Endothelial cell of umbilical vein (primary cell): ENCODE results near the gene UBE2G1. TPM values are rescaled to one million over a fixed set of nuclear protein-coding genes. Genes with fewer than 3 reads are reported as not detected.

Source experiments
- BruUV-seq: library from RNA; stranded (reverse); fragments of 400-500 nt; replicated peaks from 2 replicates; lab custom pipeline; 2021; lab: Mats Ljungman, UMichigan
- CTCF ChIA-PET: fragments of 300-600, 350-600 bp; sonication (Branson Sonifier 250); formaldehyde crosslinking; loops from one replicate; lab custom pipeline; 2021; ENCODE audit warnings: antibody characterized with exemption, inconsistent platforms; lab: Charles Lee
- POLR2A ChIA-PET: fragments of 300-600, 350-600 bp; sonication (Branson Sonifier 250); formaldehyde crosslinking; loops from one replicate; lab custom pipeline; 2021; ENCODE audit warnings: antibody characterized with exemption, inconsistent platforms; lab: Charles Lee
- DNase-seq: peaks from one replicate; pipeline ENCODE4 v3.0.0-alpha.2; 2011; ENCODE audit warnings: low read depth, low spot score
- FAIRE-seq: peaks from 2 replicates; lab custom pipeline; 2011; peaks lifted over from hg19 to GRCh38; lab: Jason Lieb, UNC
- H2AFZ ChIP-seq: 2 replicates; pipeline ENCODE4 v1.6.0; 2012; ENCODE audit warnings: low read depth, low read length, control low read depth, inconsistent platforms
- H3K27ac ChIP-seq: 2 replicates; pipeline ENCODE4 v1.5.1; 2011; ENCODE audit warnings: low read depth, mild to moderate bottlenecking, control low read depth, low read length, moderate library complexity; ENCODE audit not compliant: insufficient read depth
- H3K27me3 ChIP-seq, 2 experiments: 2 replicates each; pipeline versions ENCODE4 v1.6.0 to v1.6.1; 2011; ENCODE audit warnings: low read length in 2 of 2, mixed read lengths in 1 of 2; ENCODE audit not compliant: control insufficient read depth in 2 of 2, insufficient read depth in 2 of 2
- H3K36me3 ChIP-seq, 2 experiments: 2 replicates in 1 of 2; 3 replicates in 1 of 2; pipeline ENCODE4 v1.5.1; 2011; ENCODE audit warnings: low read length in 2 of 2, mild to moderate bottlenecking in 1 of 2, moderate library complexity in 1 of 2; ENCODE audit not compliant: control insufficient read depth in 2 of 2, insufficient read depth in 2 of 2; ENCODE audit errors: extremely low read depth in 1 of 2
- H3K4me1 ChIP-seq: 3 replicates; pipeline ENCODE4 v1.5.1; 2011; ENCODE audit warnings: mild to moderate bottlenecking, low read length; ENCODE audit not compliant: control insufficient read depth, insufficient read depth; ENCODE audit errors: extremely low read depth
- H3K4me2 ChIP-seq: 2 replicates; pipeline ENCODE4 v1.6.1; 2011; ENCODE audit warnings: low read length, control low read depth, mixed read lengths; ENCODE audit not compliant: insufficient read depth
- H3K4me3 ChIP-seq, 3 experiments: fragments of 200-600 bp in 1 of 3; sonication (generic), shearing (Covaris generic) in 1 of 3; replicated peaks in 1 of 3; 2 replicates each; pipeline ENCODE4 v1.5.1; 2011 to 2016; ENCODE audit warnings: control low read depth in 3 of 3, low read length in 3 of 3, mild to moderate bottlenecking in 2 of 3, inconsistent platforms in 1 of 3, low read depth in 1 of 3, moderate library complexity in 1 of 3; ENCODE audit not compliant: insufficient read depth in 1 of 3
- H3K79me2 ChIP-seq: 2 replicates; pipeline ENCODE4 v1.6.0; 2012; ENCODE audit warnings: low read length, inconsistent platforms; ENCODE audit not compliant: control insufficient read depth, insufficient read depth
- H3K9ac ChIP-seq: replicated peaks from 2 replicates; pipeline ENCODE3; 2011; ENCODE audit warnings: low read length, control low read depth; ENCODE audit not compliant: insufficient read depth; ENCODE audit errors: extremely low read depth
- H3K9me1 ChIP-seq: replicated peaks from 3 replicates; pipeline ENCODE4 v1.6.0; 2011; ENCODE audit warnings: mild to moderate bottlenecking, low read length; ENCODE audit not compliant: control insufficient read depth, insufficient read depth; ENCODE audit errors: extremely low read depth
- H3K9me3 ChIP-seq: replicated peaks from 2 replicates; pipeline ENCODE4 v1.5.1; 2012; ENCODE audit warnings: low read length, inconsistent platforms; ENCODE audit not compliant: control insufficient read depth, insufficient read depth
- H4K20me1 ChIP-seq: replicated peaks from 2 replicates; pipeline ENCODE3; 2011; ENCODE audit warnings: mild to moderate bottlenecking, low read length; ENCODE audit not compliant: control insufficient read depth, insufficient read depth; ENCODE audit errors: extremely low read depth
- EZH2 ChIP-seq: IDR thresholded peaks from 2 replicates; pipeline ENCODE4 v1.6.1; 2012; ENCODE audit warnings: borderline replicate concordance, low read depth, mild to moderate bottlenecking, moderate library complexity, low read length, inconsistent platforms; ENCODE audit not compliant: severe bottlenecking
- FOS ChIP-seq: IDR thresholded peaks from 2 replicates; pipeline ENCODE4 v1.6.1; 2011; ENCODE audit warnings: mild to moderate bottlenecking, low read length, moderate library complexity, borderline replicate concordance; ENCODE audit not compliant: insufficient read depth
- JUN ChIP-seq: IDR thresholded peaks from 2 replicates; pipeline ENCODE4 v1.6.1; 2011; ENCODE audit warnings: borderline replicate concordance, low read depth; ENCODE audit not compliant: insufficient read length, insufficient read depth
- MYC ChIP-seq: IDR thresholded peaks from one replicate; pipeline ENCODE4 v1.6.1; 2011; ENCODE audit warnings: mild to moderate bottlenecking, low read depth, low read length
- dilution Hi-C: fragments of 300-500 bp; cut with MboI; formaldehyde crosslinking; loops from one replicate; pipeline ENCODE4 v1.15.0; 2019; ENCODE audit warnings: low sequenced_read_pairs; ENCODE audit not compliant: extremely low pct_ligation_motif_present
- intact Hi-C: fragments of 100-400 bp; cut with micrococcal nuclease; formaldehyde crosslinking; loops from one replicate; pipeline ENCODE4 v1.10.0; 2022
- polyA plus RNA-seq, 4 experiments: library from polyadenylated mRNA; depleted of rRNA in 3 of 4; stranded (reverse) in 3 of 4; unstranded in 1 of 4; fragments of >200 nt; gene quantifications; 2 replicates each; pipeline versions ENCODE4 v1.2.1 to v1.2.3, GENCODE V29; 2011 to 2012; ENCODE audit warnings: missing spikeins in 1 of 4
- total RNA-seq: library from RNA; stranded (reverse); gene quantifications from 2 replicates; pipeline ENCODE4 v1.2.3, GENCODE V29; 2021
- TF ChIP-seq, protein P1 (sequence below): IDR thresholded peaks from 2 replicates; pipeline ENCODE4 v1.6.1; 2011; ENCODE audit not compliant: insufficient read depth, insufficient read length

UBE2G1 gene
- total and polyA plus RNA-seq, 2 donors (not counting 3 experiments of a cell fraction or from before 2014, with no cell fraction given), result 29.2 to 79.6 TPM

- no peak overlapping the region for H3K4me3 ChIP-seq
- peak overlapping the region; percentile 16 for H3K4me2 ChIP-seq
- POLR2A ChIA-PET, result no interaction called here
- H3K9me3 ChIP-seq, result no peaks in the 10 kb centered on the region
- peak overlapping the region; percentile 24 for H3K9ac ChIP-seq
- H3K9me1 ChIP-seq, result no peaks in the 10 kb centered on the region
- peaks cover 79% of the 10 kb centered on the region for H3K79me2 ChIP-seq
- peak; percentile 80 for DNase-seq
- H3K27ac ChIP-seq, result peak overlapping the region; percentile 31
- CTCF ChIA-PET, result interaction anchor here (0.6 to 1.1 kb wide), 2 partner anchors 27 to 31 kb away, joined by 3 to 4 read pairs; no protein-coding TSS in a partner anchor
- TF ChIP-seq, protein P1, sequence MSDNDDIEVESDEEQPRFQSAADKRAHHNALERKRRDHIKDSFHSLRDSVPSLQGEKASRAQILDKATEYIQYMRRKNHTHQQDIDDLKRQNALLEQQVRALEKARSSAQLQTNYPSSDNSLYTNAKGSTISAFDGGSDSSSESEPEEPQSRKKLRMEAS, result no peak
- TF ChIP-seq FOS (no peak), JUN (no peak)
- peaks cover 8% of the 10 kb centered on the region for H4K20me1 ChIP-seq
- no peak for FAIRE-seq
- no peaks in the 10 kb centered on the region for H3K27me3 ChIP-seq
- no peaks in the 10 kb centered on the region for H3K36me3 ChIP-seq
- intact Hi-C loops, result loop anchor here (5.0 kb wide), 1 partner anchor 57 kb away; the partner anchor contains the start of gene UBE2G1
- no TSS peak for BruUV-seq
- no peak overlapping the region for H2AFZ ChIP-seq
- dilution Hi-C loops, result no loop called here
- peaks cover 14% of the 10 kb centered on the region for H3K4me1 ChIP-seq
Measured at GRCh38 chr17:4310354-4311060, 56.0 kb downstream of the UBE2G1 start.

DNA sequence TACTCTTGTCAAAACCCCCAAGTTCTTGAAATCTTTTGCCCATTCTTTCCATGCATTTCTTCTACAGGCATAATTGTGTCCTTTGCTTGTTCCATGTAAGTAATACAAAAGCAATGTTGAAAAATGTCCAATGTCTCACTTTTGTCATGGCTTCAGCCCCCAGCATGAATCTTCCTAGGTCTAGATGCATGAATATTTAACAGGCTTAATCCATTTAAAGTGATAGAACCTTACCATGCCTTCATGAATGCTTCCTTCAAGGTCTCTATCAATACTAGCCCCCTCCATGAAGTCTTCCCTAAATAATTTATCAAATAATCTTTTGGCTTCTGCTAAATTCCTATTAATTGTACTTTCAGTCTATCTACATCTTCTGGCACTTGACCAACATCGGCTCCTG is 56.6 kb downstream of the UBE2G1 start:
- dilution Hi-C loops, result no loop called here
- Histone ChIP-seq H3K4me3 (no peak overlapping the region), H3K4me2 (no peak overlapping the region), H3K36me3 (peaks cover 0 to 3% of the 10 kb centered on the region in 2 experiments), H4K20me1 (peaks cover 8% of the 10 kb centered on the region), H3K9me1 (no peaks in the 10 kb centered on the region), H3K4me1 (peaks cover 14% of the 10 kb centered on the region), H3K27ac (no peak overlapping the region), H3K79me2 (peaks cover 78% of the 10 kb centered on the region), H3K9ac (no peak overlapping the region), H3K9me3 (no peaks in the 10 kb centered on the region), H3K27me3 (no peaks in the 10 kb centered on the region), H2AFZ (no peak overlapping the region)
- TF ChIP-seq, protein P1, result no peak
- TF ChIP-seq MYC (no peak), EZH2 (no peak)
- no TSS peak for BruUV-seq
- DNase-seq (no peak), FAIRE-seq (no peak)
- ChIA-PET CTCF (interaction anchor here (1.1 kb wide), 1 partner anchor 27 kb away, joined by 4 read pairs; no protein-coding TSS in a partner anchor), POLR2A (interaction anchor here (0.6 kb wide), 1 partner anchor 110 kb away, joined by 4 read pairs; no protein-coding TSS in a partner anchor)
- intact Hi-C loops, result loop anchor here (5.0 kb wide), 1 partner anchor 57 kb away; the partner anchor contains the start of gene UBE2G1
